Stimulated activated memory B cell treated with anti-CD40 and anti-IgM and Interleukin-4, amounts not matched to agents 10 μg/mL and 1 μg/mL and 100 μg/mL, for 72 hours (primary cell): Measurements from ENCODE around the gene CFAP58.

Source experiments
- ATAC-seq: fragments of 150-1000 bp; cut with Tn5 transposase; 2 replicates; pipeline ENCODE4 v1.10.0; 2021
- H3K27ac Mint-ChIP-seq: one replicate; pipeline ENCODE4 v1.8.0; 2022; ENCODE audit warnings: mild to moderate bottlenecking, mixed read lengths
- H3K27me3 Mint-ChIP-seq: one replicate; pipeline ENCODE4 v1.8.0; 2022; ENCODE audit warnings: mixed read lengths
- H3K36me3 Mint-ChIP-seq: one replicate; pipeline ENCODE4 v1.8.0; 2022; ENCODE audit warnings: mixed read lengths
- H3K4me1 Mint-ChIP-seq: one replicate; pipeline ENCODE4 v1.8.0; 2022; ENCODE audit warnings: mixed read lengths
- H3K4me3 Mint-ChIP-seq: one replicate; pipeline ENCODE4 v1.8.0; 2022; ENCODE audit warnings: mild to moderate bottlenecking, moderate library complexity, mixed read lengths
- H3K9me3 Mint-ChIP-seq: one replicate; pipeline ENCODE4 v1.8.0; 2022; ENCODE audit warnings: mixed read lengths

CFAP58 gene

GRCh38 chr10:104368381-104368780, 14.7 kb downstream of the CFAP58 start:
- H3K27me3 Mint-ChIP-seq: peaks cover 27% of the 10 kb centered on the region
- no peaks in the 10 kb centered on the region for H3K4me1 Mint-ChIP-seq
- no peaks in the 10 kb centered on the region for H3K36me3 Mint-ChIP-seq
- no peak overlapping the region for H3K4me3 Mint-ChIP-seq
- no peak overlapping the region for H3K27ac Mint-ChIP-seq
- peaks cover 2% of the 10 kb centered on the region for H3K9me3 Mint-ChIP-seq
- no peak for ATAC-seq

- H3K9me3 Mint-ChIP-seq: peaks cover 2% of the 10 kb centered on the region
- H3K36me3 Mint-ChIP-seq: no peaks in the 10 kb centered on the region
- no peaks in the 10 kb centered on the region for H3K4me1 Mint-ChIP-seq
- H3K4me3 Mint-ChIP-seq: no peak overlapping the region
- no peak for ATAC-seq
- H3K27ac Mint-ChIP-seq: no peak overlapping the region
- peaks cover 34% of the 10 kb centered on the region for H3K27me3 Mint-ChIP-seq
Observed at GRCh38 chr10:104371753-104372152, 18.1 kb downstream of the CFAP58 start.

DNA sequence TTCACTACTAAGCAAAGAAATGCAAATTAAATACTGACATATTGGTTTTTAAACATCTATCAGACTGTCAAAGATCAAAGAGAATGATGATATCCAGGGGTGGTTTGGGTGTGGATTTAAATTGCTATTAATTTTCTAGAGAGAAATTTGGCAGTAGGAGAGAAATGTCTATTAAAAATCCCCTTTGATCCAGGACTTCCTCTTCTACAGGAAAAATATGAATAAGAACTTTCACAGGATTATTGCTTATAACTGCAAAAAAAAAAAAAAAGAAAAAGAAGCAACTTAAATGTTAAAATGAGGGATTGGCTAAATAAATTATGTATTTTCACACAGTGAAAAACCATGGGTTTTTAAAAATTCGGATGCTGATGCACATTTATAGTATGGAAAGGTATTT, 21.0 kb downstream of the CFAP58 start:
- ATAC-seq: no peak
- H3K27me3 Mint-ChIP-seq: peaks cover 34% of the 10 kb centered on the region
- H3K27ac Mint-ChIP-seq: no peak overlapping the region
- no peaks in the 10 kb centered on the region for H3K4me1 Mint-ChIP-seq
- no peak overlapping the region for H3K4me3 Mint-ChIP-seq
- no peaks in the 10 kb centered on the region for H3K36me3 Mint-ChIP-seq
- peaks cover 2% of the 10 kb centered on the region for H3K9me3 Mint-ChIP-seq

- ATAC-seq: no peak
- Mint-ChIP-seq H3K4me3 (no peak overlapping the region), H3K27me3 (peaks cover 34% of the 10 kb centered on the region), H3K9me3 (no peaks in the 10 kb centered on the region), H3K36me3 (no peaks in the 10 kb centered on the region), H3K27ac (no peak overlapping the region), H3K4me1 (no peaks in the 10 kb centered on the region)
Observed at GRCh38 chr10:104376784-104377300, 23.2 kb downstream of the CFAP58 start.

DNA sequence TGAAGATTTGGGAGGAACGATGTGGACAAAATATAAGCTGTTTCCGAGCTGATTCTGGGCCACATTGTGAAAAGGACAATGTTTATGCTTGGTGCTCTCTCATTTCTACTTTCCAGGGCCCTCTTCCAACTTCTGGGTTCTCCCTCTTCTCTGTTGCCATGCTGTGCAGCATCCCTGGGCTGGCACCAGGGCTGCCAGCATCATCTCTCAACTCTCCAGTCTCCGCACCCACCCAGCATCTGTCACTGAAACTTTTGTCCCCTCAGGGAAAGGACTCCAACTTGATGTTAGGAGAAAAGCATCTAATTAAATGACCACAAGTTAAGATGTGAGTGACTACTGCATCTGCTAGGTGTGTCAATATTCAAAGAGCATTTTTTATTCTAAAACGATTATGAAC, 26.7 kb downstream of the CFAP58 start:
- no peaks in the 10 kb centered on the region for H3K4me1 Mint-ChIP-seq
- no peaks in the 10 kb centered on the region for H3K36me3 Mint-ChIP-seq
- no peak overlapping the region for H3K27ac Mint-ChIP-seq
- peaks cover 30% of the 10 kb centered on the region for H3K27me3 Mint-ChIP-seq
- H3K4me3 Mint-ChIP-seq: no peak overlapping the region
- H3K9me3 Mint-ChIP-seq: no peaks in the 10 kb centered on the region
- no peak for ATAC-seq

- Mint-ChIP-seq H3K27me3 (peaks cover 46% of the 10 kb centered on the region), H3K4me1 (no peaks in the 10 kb centered on the region), H3K27ac (no peak overlapping the region), H3K36me3 (no peaks in the 10 kb centered on the region), H3K4me3 (no peak overlapping the region), H3K9me3 (no peaks in the 10 kb centered on the region)
- no peak for ATAC-seq
Observed at GRCh38 chr10:104387130-104387888, 33.7 kb downstream of the CFAP58 start.

DNA sequence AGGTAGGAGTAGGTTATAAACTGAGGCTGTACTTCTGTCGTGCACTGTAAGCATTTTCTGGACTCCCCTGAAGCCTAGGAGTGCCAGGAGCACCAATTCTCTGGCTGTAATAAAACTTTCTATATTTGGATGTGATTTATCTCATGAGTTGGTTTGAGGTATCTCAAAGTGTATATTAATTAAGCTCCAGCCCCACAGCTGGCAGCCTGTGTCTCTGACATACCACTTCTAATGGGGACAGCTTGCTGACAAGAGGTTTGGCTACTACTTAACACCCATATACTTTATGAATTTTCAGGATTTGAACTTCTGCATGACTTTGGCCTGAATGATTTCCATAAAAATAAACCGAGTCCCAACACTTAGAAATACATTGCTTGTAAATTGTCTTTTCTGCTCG, 35.2 kb downstream of the CFAP58 start:
- no peak overlapping the region for H3K4me3 Mint-ChIP-seq
- H3K27me3 Mint-ChIP-seq: peaks cover 48% of the 10 kb centered on the region
- ATAC-seq: no peak
- H3K4me1 Mint-ChIP-seq: no peaks in the 10 kb centered on the region
- H3K36me3 Mint-ChIP-seq: no peaks in the 10 kb centered on the region
- H3K27ac Mint-ChIP-seq: no peak overlapping the region
- no peaks in the 10 kb centered on the region for H3K9me3 Mint-ChIP-seq

DNA sequence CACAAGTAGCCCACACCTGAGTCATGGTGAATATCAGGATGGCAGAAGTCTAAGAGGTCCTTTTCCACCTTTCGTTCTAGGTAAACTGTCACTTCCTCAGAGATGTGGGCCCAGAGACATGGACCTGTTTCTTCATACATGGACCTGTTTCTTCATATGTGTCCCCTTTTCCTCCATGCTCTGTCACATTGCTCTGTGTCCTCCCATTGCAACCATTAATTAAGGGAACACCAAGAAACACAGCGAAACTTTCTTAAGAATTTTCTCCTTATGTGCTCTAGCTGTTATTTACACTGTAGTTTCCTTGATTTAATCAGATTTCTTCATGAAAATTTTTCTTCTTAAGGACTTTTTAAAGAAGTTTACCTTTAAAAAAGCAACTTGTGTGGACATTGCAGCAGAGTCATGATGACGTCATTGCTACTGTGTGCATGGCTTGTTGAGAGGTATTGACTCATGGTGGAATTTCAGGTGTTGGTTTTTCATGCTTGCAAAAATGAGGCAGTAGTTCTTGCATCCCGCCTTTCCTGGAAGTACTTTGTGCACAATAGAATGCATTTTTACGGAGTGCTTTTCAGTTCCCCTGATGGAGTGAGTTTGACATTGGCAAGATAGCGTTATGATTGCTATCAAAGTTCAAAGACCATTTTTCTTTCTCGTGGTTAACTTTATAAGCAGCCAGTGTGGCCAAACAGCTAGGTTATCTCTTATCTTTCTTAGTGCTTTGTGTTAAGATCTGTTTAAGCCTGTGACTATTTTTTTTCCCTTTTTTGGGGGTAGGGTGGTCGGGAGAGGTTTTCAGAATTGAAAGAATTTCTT, 37.7 kb downstream of the CFAP58 start:
- H3K27me3 Mint-ChIP-seq: peaks cover 29% of the 10 kb centered on the region
- no peak for ATAC-seq

GRCh38 chr10:104391969-104392296, 38.3 kb downstream of the CFAP58 start:
- Mint-ChIP-seq H3K4me3 (no peak overlapping the region), H3K4me1 (no peaks in the 10 kb centered on the region), H3K9me3 (no peaks in the 10 kb centered on the region), H3K27ac (no peak overlapping the region), H3K36me3 (no peaks in the 10 kb centered on the region), H3K27me3 (peaks cover 29% of the 10 kb centered on the region)
- no peak for ATAC-seq

More for the DNA sequence above, 37.7 kb downstream of the CFAP58 start:
- Mint-ChIP-seq H3K4me3 (no peak overlapping the region), H3K27ac (no peak overlapping the region), H3K9me3 (no peaks in the 10 kb centered on the region), H3K36me3 (no peaks in the 10 kb centered on the region), H3K4me1 (no peaks in the 10 kb centered on the region)

- Mint-ChIP-seq H3K9me3 (no peaks in the 10 kb centered on the region), H3K36me3 (no peaks in the 10 kb centered on the region), H3K4me1 (no peaks in the 10 kb centered on the region), H3K4me3 (no peak overlapping the region), H3K27ac (no peak overlapping the region), H3K27me3 (peaks cover 39% of the 10 kb centered on the region)
- ATAC-seq: no peak
Observed at GRCh38 chr10:104393387-104393786, 39.8 kb downstream of the CFAP58 start.

DNA sequence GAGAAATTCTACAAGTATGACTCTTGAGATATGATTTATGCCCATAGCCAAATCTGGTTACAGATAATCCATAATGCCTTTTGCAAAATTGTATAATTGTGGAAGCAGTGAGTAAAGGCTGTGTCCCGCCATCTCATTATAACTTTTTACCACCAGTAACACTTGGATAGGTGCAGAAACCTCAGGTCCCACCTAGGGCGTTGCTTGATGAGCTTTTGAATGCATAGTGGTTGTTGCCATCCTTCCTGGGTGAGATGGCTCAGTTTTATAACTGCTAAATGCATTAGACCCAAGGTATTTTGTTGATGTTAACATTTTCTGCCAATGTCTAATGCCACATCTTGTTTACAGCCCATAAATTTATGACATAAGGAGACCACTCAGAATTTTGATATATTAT, 42.9 kb downstream of the CFAP58 start:
- Mint-ChIP-seq H3K36me3 (no peaks in the 10 kb centered on the region), H3K4me1 (no peaks in the 10 kb centered on the region), H3K4me3 (no peak overlapping the region), H3K9me3 (no peaks in the 10 kb centered on the region), H3K27ac (no peak overlapping the region), H3K27me3 (peaks cover 39% of the 10 kb centered on the region)
- no peak for ATAC-seq

GRCh38 chr10:104403636-104404035, 50.0 kb downstream of the CFAP58 start:
- H3K27me3 Mint-ChIP-seq: peaks cover 23% of the 10 kb centered on the region
- H3K9me3 Mint-ChIP-seq: no peaks in the 10 kb centered on the region
- no peaks in the 10 kb centered on the region for H3K36me3 Mint-ChIP-seq
- no peak for ATAC-seq
- no peaks in the 10 kb centered on the region for H3K4me1 Mint-ChIP-seq
- H3K27ac Mint-ChIP-seq: no peak overlapping the region
- H3K4me3 Mint-ChIP-seq: no peak overlapping the region

DNA sequence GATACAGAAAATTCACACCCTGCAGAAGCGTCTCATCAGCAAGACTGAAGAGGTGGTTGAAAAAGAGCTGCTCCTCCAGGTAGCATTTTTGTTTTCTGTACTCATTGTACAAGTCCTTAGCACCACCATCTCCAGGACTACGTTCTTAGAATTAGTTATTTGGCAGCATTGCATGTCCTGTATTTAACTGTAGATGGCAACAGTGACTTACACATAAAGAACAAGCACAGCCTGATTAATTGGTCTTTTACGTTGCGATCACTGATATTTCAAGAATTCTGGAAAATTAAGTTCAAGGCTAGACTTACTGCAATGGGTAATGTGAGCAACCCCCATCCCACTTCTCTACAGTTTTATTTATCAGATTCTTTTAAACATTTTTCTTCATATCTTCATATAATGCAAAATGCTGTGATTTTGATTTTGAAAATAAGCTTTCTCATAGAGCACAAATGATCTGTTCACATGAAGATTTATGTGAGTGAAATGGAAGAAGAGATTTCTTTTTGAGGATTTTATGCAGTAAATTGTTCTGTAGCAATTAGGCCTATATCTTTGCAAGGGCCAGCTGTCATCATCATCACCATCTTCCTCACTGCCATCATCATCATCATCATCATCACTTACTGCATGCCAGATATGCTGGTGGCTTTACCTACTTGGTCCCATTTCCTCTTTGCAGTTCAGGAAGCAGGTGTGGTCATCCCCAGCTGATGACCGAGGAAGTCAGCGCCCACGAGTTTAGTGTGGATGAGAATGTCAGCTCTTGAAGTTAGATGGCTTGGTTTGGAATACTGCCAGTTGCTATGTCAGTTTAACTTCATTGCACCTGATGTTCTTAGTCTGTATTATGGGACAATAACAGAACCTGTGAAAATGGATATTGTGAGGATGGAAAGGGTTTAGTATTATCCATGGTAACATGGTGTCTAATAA, 53.4 kb downstream of the CFAP58 start:
- Mint-ChIP-seq H3K27me3 (peaks cover 34% of the 10 kb centered on the region), H3K4me3 (no peak overlapping the region), H3K27ac (no peak overlapping the region), H3K36me3 (no peaks in the 10 kb centered on the region), H3K9me3 (no peaks in the 10 kb centered on the region), H3K4me1 (no peaks in the 10 kb centered on the region)
- no peak for ATAC-seq

GRCh38 chr10:104413528-104413927, 59.9 kb downstream of the CFAP58 start:
- Mint-ChIP-seq H3K4me3 (no peak overlapping the region), H3K27ac (no peak overlapping the region), H3K27me3 (peaks cover 54% of the 10 kb centered on the region), H3K9me3 (no peaks in the 10 kb centered on the region), H3K4me1 (no peaks in the 10 kb centered on the region), H3K36me3 (no peaks in the 10 kb centered on the region)
- no peak for ATAC-seq

DNA sequence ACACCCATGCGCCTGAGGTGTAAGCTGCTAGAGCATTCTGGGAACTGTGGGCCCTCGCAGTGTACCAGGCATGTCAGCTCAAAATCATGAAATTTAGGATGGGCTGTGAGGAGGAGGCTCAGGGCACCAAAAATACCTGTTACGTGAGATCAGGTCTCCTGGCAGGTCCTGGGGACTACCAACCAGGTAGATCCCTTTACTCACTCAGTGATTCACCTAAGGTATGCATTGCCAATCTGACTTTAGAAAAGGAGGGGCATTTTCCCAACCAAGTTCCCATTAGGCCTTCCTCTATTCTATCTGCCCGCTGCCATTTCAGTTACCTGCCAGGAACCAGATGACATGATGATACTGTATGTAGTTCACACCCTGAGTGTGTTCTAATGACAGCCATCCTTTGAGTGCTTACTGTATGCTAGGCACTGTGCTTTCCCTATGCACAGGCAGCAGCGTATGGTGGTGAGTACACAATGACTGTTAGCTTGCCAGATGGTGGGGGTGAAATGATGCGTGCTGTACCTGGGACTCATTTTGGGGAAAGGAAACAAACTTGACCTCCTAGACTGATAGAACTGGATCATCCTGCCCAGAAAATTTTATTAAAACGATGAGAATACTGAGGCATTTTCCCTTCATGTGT, 62.0 kb downstream of the CFAP58 start:
- Mint-ChIP-seq H3K4me1 (no peaks in the 10 kb centered on the region), H3K27me3 (peaks cover 39% of the 10 kb centered on the region), H3K36me3 (no peaks in the 10 kb centered on the region), H3K4me3 (no peak overlapping the region), H3K9me3 (no peaks in the 10 kb centered on the region), H3K27ac (no peak overlapping the region)
- no peak for ATAC-seq
